ENCODE measurements around the gene SMNDC1.
"Not testable (repeated sequence)": the region's sequence is repeated elsewhere in the genome, so short reads cannot be mapped to it uniquely, and the experiment has no call there.

The SMNDC1 gene

GRCh38 chr10:110304780-110305421, at the start of gene SMNDC1:
Gene SMNDC1 (minus strand): TSS chr10:110304920. CDS start chr10:110303587, 1,333 bp downstream.
- DNase-seq = peak; percentile 37

GRCh38 chr10:110354322-110354766, 49.6 kb upstream of the SMNDC1 start:
- no peak for DNase-seq

GRCh38 chr10:110353244-110354119, 48.8 kb upstream of the SMNDC1 start:
- DNase-seq = no peak

- no peak for DNase-seq
Measured at GRCh38 chr10:110352930-110353243, 48.2 kb upstream of the SMNDC1 start.

- no peak for DNase-seq
Measured at GRCh38 chr10:110350812-110351211, 46.1 kb upstream of the SMNDC1 start.

- no peak for DNase-seq
Measured at GRCh38 chr10:110349831-110350230, 45.1 kb upstream of the SMNDC1 start.

- no peak for DNase-seq
Measured at GRCh38 chr10:110349386-110349785, 44.7 kb upstream of the SMNDC1 start.

- DNase-seq = no peak
Measured at GRCh38 chr10:110348336-110348735, 43.6 kb upstream of the SMNDC1 start.

GRCh38 chr10:110346914-110347313, 42.2 kb upstream of the SMNDC1 start:
- no peak for DNase-seq

GRCh38 chr10:110345286-110345685, 40.6 kb upstream of the SMNDC1 start:
- no peak for DNase-seq

- no peak for DNase-seq
Measured at GRCh38 chr10:110344622-110345021, 39.9 kb upstream of the SMNDC1 start.

- DNase-seq = no peak
Measured at GRCh38 chr10:110343947-110344346, 39.2 kb upstream of the SMNDC1 start.

GRCh38 chr10:110340816-110341215, 36.1 kb upstream of the SMNDC1 start:
- no peak for DNase-seq

- DNase-seq = no peak
Measured at GRCh38 chr10:110340122-110340521, 35.4 kb upstream of the SMNDC1 start.

- DNase-seq = no peak
Measured at GRCh38 chr10:110337906-110338305, 33.2 kb upstream of the SMNDC1 start.

GRCh38 chr10:110337401-110337800, 32.7 kb upstream of the SMNDC1 start:
- DNase-seq = no peak

GRCh38 chr10:110336111-110336721, 31.5 kb upstream of the SMNDC1 start:
- DNase-seq = no peak

- no peak for DNase-seq
Measured at GRCh38 chr10:110335314-110336064, 30.8 kb upstream of the SMNDC1 start.

- no peak for DNase-seq
Measured at GRCh38 chr10:110334061-110334656, 29.4 kb upstream of the SMNDC1 start.

GRCh38 chr10:110331226-110331795, 26.6 kb upstream of the SMNDC1 start:
- not testable (repeated sequence) for DNase-seq

GRCh38 chr10:110330675-110331074, 26.0 kb upstream of the SMNDC1 start:
- DNase-seq = no peak

GRCh38 chr10:110327262-110327914, 22.7 kb upstream of the SMNDC1 start:
- no peak for DNase-seq

All from cortex of kidney (tissue), 1 donor.